ENCODE measurements around the gene HTR5A.

Gene HTR5A

GRCh38 chr7:155115288-155115687 is 45.2 kb downstream of the HTR5A start:
- Histone ChIP-seq H3K9me3 (ENCODE audit: control insufficient read depth in 2 of 2, low read length in 2 of 2) (peaks cover 0 to 9% of the 10 kb centered on the region in 2 donors), H3K4me1 (ENCODE audit: control insufficient read depth, insufficient read depth, low read length) (no peaks in the 10 kb centered on the region), H3K9ac (ENCODE audit: low read length in 2 of 2) (no peak overlapping the region), H3K27ac (ENCODE audit: low read length) (no peak overlapping the region), H3K27me3 (ENCODE audit: control insufficient read depth in 1 of 2, insufficient read depth in 2 of 2, low read length in 2 of 2) (peaks cover 0 to 3% of the 10 kb centered on the region in 2 donors), H3K4me3 (ENCODE audit: low read length in 2 of 2) (no peak overlapping the region), H3K36me3 (ENCODE audit: control insufficient read depth in 2 of 2, insufficient read depth in 2 of 2, low read length in 2 of 2) (no peaks in the 10 kb centered on the region)

- H3K9ac ChIP-seq (ENCODE audit: low read length in 2 of 2): no peak overlapping the region
- no peaks in the 10 kb centered on the region for H3K4me1 ChIP-seq (ENCODE audit: control insufficient read depth, insufficient read depth, low read length)
- peaks cover 0 to 9% of the 10 kb centered on the region in 2 donors for H3K9me3 ChIP-seq (ENCODE audit: control insufficient read depth in 2 of 2, low read length in 2 of 2)
- H3K4me3 ChIP-seq (ENCODE audit: low read length in 2 of 2): no peak overlapping the region
- H3K27me3 ChIP-seq (ENCODE audit: control insufficient read depth in 1 of 2, insufficient read depth in 2 of 2, low read length in 2 of 2): peaks cover 3% of the 10 kb centered on the region in 2 donors
- H3K36me3 ChIP-seq (ENCODE audit: control insufficient read depth in 2 of 2, insufficient read depth in 2 of 2, low read length in 2 of 2): no peaks in the 10 kb centered on the region
- H3K27ac ChIP-seq (ENCODE audit: low read length): no peak overlapping the region
Measured at GRCh38 chr7:155119801-155120382, 49.8 kb downstream of the HTR5A start.

- H3K4me3 ChIP-seq (ENCODE audit: low read length in 2 of 2): no peak overlapping the region
- no peaks in the 10 kb centered on the region for H3K4me1 ChIP-seq (ENCODE audit: control insufficient read depth, insufficient read depth, low read length)
- H3K9ac ChIP-seq (ENCODE audit: low read length in 2 of 2): no peak overlapping the region
- H3K27me3 ChIP-seq (ENCODE audit: control insufficient read depth in 1 of 2, insufficient read depth in 2 of 2, low read length in 2 of 2): peaks cover 0 to 5% of the 10 kb centered on the region in 2 donors
- no peaks in the 10 kb centered on the region for H3K36me3 ChIP-seq (ENCODE audit: control insufficient read depth in 2 of 2, insufficient read depth in 2 of 2, low read length in 2 of 2)
- no peak overlapping the region for H3K27ac ChIP-seq (ENCODE audit: low read length)
- peaks cover 0 to 9% of the 10 kb centered on the region in 2 donors for H3K9me3 ChIP-seq (ENCODE audit: control insufficient read depth in 2 of 2, low read length in 2 of 2)
Measured at GRCh38 chr7:155120460-155120859, 50.3 kb downstream of the HTR5A start.

- Histone ChIP-seq H3K27me3 (ENCODE audit: control insufficient read depth in 1 of 2, insufficient read depth in 2 of 2, low read length in 2 of 2) (peaks cover 0 to 7% of the 10 kb centered on the region in 2 donors), H3K9ac (ENCODE audit: low read length in 2 of 2) (no peak overlapping the region), H3K27ac (ENCODE audit: low read length) (no peak overlapping the region), H3K4me1 (ENCODE audit: control insufficient read depth, insufficient read depth, low read length) (no peaks in the 10 kb centered on the region), H3K36me3 (ENCODE audit: control insufficient read depth in 2 of 2, insufficient read depth in 2 of 2, low read length in 2 of 2) (no peaks in the 10 kb centered on the region), H3K4me3 (ENCODE audit: low read length in 2 of 2) (no peak overlapping the region), H3K9me3 (ENCODE audit: control insufficient read depth in 2 of 2, low read length in 2 of 2) (peaks cover 0 to 9% of the 10 kb centered on the region in 2 donors)
Measured at GRCh38 chr7:155122831-155123230, 52.7 kb downstream of the HTR5A start.

GRCh38 chr7:155123413-155123812 is 53.3 kb downstream of the HTR5A start:
- Histone ChIP-seq H3K27ac (ENCODE audit: low read length) (no peak overlapping the region), H3K27me3 (ENCODE audit: control insufficient read depth in 1 of 2, insufficient read depth in 2 of 2, low read length in 2 of 2) (peaks cover 0 to 7% of the 10 kb centered on the region in 2 donors), H3K4me3 (ENCODE audit: low read length in 2 of 2) (no peak overlapping the region), H3K36me3 (ENCODE audit: control insufficient read depth in 2 of 2, insufficient read depth in 2 of 2, low read length in 2 of 2) (no peaks in the 10 kb centered on the region), H3K4me1 (ENCODE audit: control insufficient read depth, insufficient read depth, low read length) (no peaks in the 10 kb centered on the region), H3K9ac (ENCODE audit: low read length in 2 of 2) (no peak overlapping the region), H3K9me3 (ENCODE audit: control insufficient read depth in 2 of 2, low read length in 2 of 2) (peaks cover 0 to 9% of the 10 kb centered on the region in 2 donors)

GRCh38 chr7:155124706-155125105 is 54.6 kb downstream of the HTR5A start:
- H3K9me3 ChIP-seq (ENCODE audit: control insufficient read depth in 2 of 2, low read length in 2 of 2): peaks cover 0 to 5% of the 10 kb centered on the region in 2 donors
- no peaks in the 10 kb centered on the region for H3K4me1 ChIP-seq (ENCODE audit: control insufficient read depth, insufficient read depth, low read length)
- no peak overlapping the region for H3K27ac ChIP-seq (ENCODE audit: low read length)
- no peak overlapping the region for H3K4me3 ChIP-seq (ENCODE audit: low read length in 2 of 2)
- no peak overlapping the region for H3K9ac ChIP-seq (ENCODE audit: low read length in 2 of 2)
- H3K36me3 ChIP-seq (ENCODE audit: control insufficient read depth in 2 of 2, insufficient read depth in 2 of 2, low read length in 2 of 2): no peaks in the 10 kb centered on the region
- H3K27me3 ChIP-seq (ENCODE audit: control insufficient read depth in 1 of 2, insufficient read depth in 2 of 2, low read length in 2 of 2): peaks cover 0 to 7% of the 10 kb centered on the region in 2 donors

GRCh38 chr7:155129186-155129585 is 59.1 kb downstream of the HTR5A start:
- H3K9me3 ChIP-seq (ENCODE audit: control insufficient read depth in 2 of 2, low read length in 2 of 2): no peaks in the 10 kb centered on the region
- peaks cover 0 to 3% of the 10 kb centered on the region in 2 donors for H3K27me3 ChIP-seq (ENCODE audit: control insufficient read depth in 1 of 2, insufficient read depth in 2 of 2, low read length in 2 of 2)
- no peak overlapping the region for H3K4me3 ChIP-seq (ENCODE audit: low read length in 2 of 2)
- H3K9ac ChIP-seq (ENCODE audit: low read length in 2 of 2): no peak overlapping the region
- H3K27ac ChIP-seq (ENCODE audit: low read length): no peak overlapping the region
- H3K4me1 ChIP-seq (ENCODE audit: control insufficient read depth, insufficient read depth, low read length): no peaks in the 10 kb centered on the region
- H3K36me3 ChIP-seq (ENCODE audit: control insufficient read depth in 2 of 2, insufficient read depth in 2 of 2, low read length in 2 of 2): no peaks in the 10 kb centered on the region

GRCh38 chr7:155129789-155130188 is 59.7 kb downstream of the HTR5A start:
- H3K4me3 ChIP-seq (ENCODE audit: low read length in 2 of 2): no peak overlapping the region
- no peaks in the 10 kb centered on the region for H3K36me3 ChIP-seq (ENCODE audit: control insufficient read depth in 2 of 2, insufficient read depth in 2 of 2, low read length in 2 of 2)
- H3K4me1 ChIP-seq (ENCODE audit: control insufficient read depth, insufficient read depth, low read length): no peaks in the 10 kb centered on the region
- peaks cover 0 to 3% of the 10 kb centered on the region in 2 donors for H3K27me3 ChIP-seq (ENCODE audit: control insufficient read depth in 1 of 2, insufficient read depth in 2 of 2, low read length in 2 of 2)
- no peak overlapping the region for H3K9ac ChIP-seq (ENCODE audit: low read length in 2 of 2)
- H3K27ac ChIP-seq (ENCODE audit: low read length): no peak overlapping the region
- no peaks in the 10 kb centered on the region for H3K9me3 ChIP-seq (ENCODE audit: control insufficient read depth in 2 of 2, low read length in 2 of 2)

- H3K27ac ChIP-seq (ENCODE audit: low read length): no peak overlapping the region
- H3K27me3 ChIP-seq (ENCODE audit: control insufficient read depth in 1 of 2, insufficient read depth in 2 of 2, low read length in 2 of 2): peaks cover 0 to under 1% of the 10 kb centered on the region in 2 donors
- no peaks in the 10 kb centered on the region for H3K9me3 ChIP-seq (ENCODE audit: control insufficient read depth in 2 of 2, low read length in 2 of 2)
- no peaks in the 10 kb centered on the region for H3K36me3 ChIP-seq (ENCODE audit: control insufficient read depth in 2 of 2, insufficient read depth in 2 of 2, low read length in 2 of 2)
- no peaks in the 10 kb centered on the region for H3K4me1 ChIP-seq (ENCODE audit: control insufficient read depth, insufficient read depth, low read length)
- H3K9ac ChIP-seq (ENCODE audit: low read length in 2 of 2): no peak overlapping the region
- no peak overlapping the region for H3K4me3 ChIP-seq (ENCODE audit: low read length in 2 of 2)
Measured at GRCh38 chr7:155130493-155130892, 60.4 kb downstream of the HTR5A start.

GRCh38 chr7:155131090-155131489 is 61.0 kb downstream of the HTR5A start:
- Histone ChIP-seq H3K9ac (ENCODE audit: low read length in 2 of 2) (no peak overlapping the region), H3K4me1 (ENCODE audit: control insufficient read depth, insufficient read depth, low read length) (no peaks in the 10 kb centered on the region), H3K9me3 (ENCODE audit: control insufficient read depth in 2 of 2, low read length in 2 of 2) (no peaks in the 10 kb centered on the region), H3K36me3 (ENCODE audit: control insufficient read depth in 2 of 2, insufficient read depth in 2 of 2, low read length in 2 of 2) (no peaks in the 10 kb centered on the region), H3K4me3 (ENCODE audit: low read length in 2 of 2) (no peak overlapping the region), H3K27me3 (ENCODE audit: control insufficient read depth in 1 of 2, insufficient read depth in 2 of 2, low read length in 2 of 2) (no peaks in the 10 kb centered on the region), H3K27ac (ENCODE audit: low read length) (no peak overlapping the region)

GRCh38 chr7:155132431-155132830 is 62.3 kb downstream of the HTR5A start:
- H3K4me3 ChIP-seq (ENCODE audit: low read length in 2 of 2): no peak overlapping the region
- no peaks in the 10 kb centered on the region for H3K4me1 ChIP-seq (ENCODE audit: control insufficient read depth, insufficient read depth, low read length)
- H3K27ac ChIP-seq (ENCODE audit: low read length): no peak overlapping the region
- no peak overlapping the region for H3K9ac ChIP-seq (ENCODE audit: low read length in 2 of 2)
- H3K36me3 ChIP-seq (ENCODE audit: control insufficient read depth in 2 of 2, insufficient read depth in 2 of 2, low read length in 2 of 2): no peaks in the 10 kb centered on the region
- peaks cover 0 to 3% of the 10 kb centered on the region in 2 donors for H3K9me3 ChIP-seq (ENCODE audit: control insufficient read depth in 2 of 2, low read length in 2 of 2)
- H3K27me3 ChIP-seq (ENCODE audit: control insufficient read depth in 1 of 2, insufficient read depth in 2 of 2, low read length in 2 of 2): no peaks in the 10 kb centered on the region

Measured in stomach smooth muscle (tissue), 2 donors.